ENCODE measurements around the gene TANK. TPM values are rescaled to one million over a fixed set of nuclear protein-coding genes. Genes with fewer than 3 reads are reported as not detected.
A peak's percentile ranks its signal among the peaks of the same experiment; 100 is the strongest.

Gene TANK
- total RNA-seq, 1 donor from 2014 or later = 18.4 TPM

- Histone ChIP-seq H3K27me3 (no peaks in the 10 kb centered on the region), H3K4me3 (no peak overlapping the region), H3K9me3 (no peaks in the 10 kb centered on the region), H3K27ac (no peak overlapping the region), H3K4me1 (peaks cover 0 to 13% of the 10 kb centered on the region in 2 donors), H3K36me3 (no peaks in the 10 kb centered on the region)
- no peak for TF ChIP-seq CTCF (IDR thresholded peaks at IDR 0.05)
- intact Hi-C loops (cut with DNase I) = loop anchor here (2.0 kb wide), 1 partner anchor 18 kb away; no protein-coding TSS in a partner anchor
- no peak for DNase-seq (ENCODE audit: low spot score in 2 of 2)
Observed at GRCh38 chr2:161120775-161121174, 39.5 kb upstream of the TANK start.

- Histone ChIP-seq H3K4me3 (no peak overlapping the region), H3K27me3 (no peaks in the 10 kb centered on the region), H3K36me3 (no peaks in the 10 kb centered on the region), H3K4me1 (peaks cover 0 to 13% of the 10 kb centered on the region in 2 donors), H3K9me3 (no peaks in the 10 kb centered on the region), H3K27ac (no peak overlapping the region)
- no peak for TF ChIP-seq CTCF (IDR thresholded peaks at IDR 0.05)
- no peak for DNase-seq (ENCODE audit: low spot score in 2 of 2)
- intact Hi-C loops (cut with DNase I) = loop anchor here (2.0 kb wide), 1 partner anchor 19 kb away; no protein-coding TSS in a partner anchor
Observed at GRCh38 chr2:161121622-161122021, 38.6 kb upstream of the TANK start.

- peak overlapping the region; percentile 83 to 88 for H3K27ac ChIP-seq
- intact Hi-C loops (cut with DNase I) = loop anchor here (1.0 kb wide), 1 partner anchor 37 kb away; the partner anchor contains the start of gene TANK
- no peak for TF ChIP-seq CTCF (IDR thresholded peaks at IDR 0.05)
- peak in 1 of 2 donors; percentile 68 for DNase-seq (ENCODE audit: low spot score in 2 of 2)
- no peaks in the 10 kb centered on the region for H3K36me3 ChIP-seq
- H3K9me3 ChIP-seq = no peaks in the 10 kb centered on the region
- no peaks in the 10 kb centered on the region for H3K27me3 ChIP-seq
- peaks cover 0 to 13% of the 10 kb centered on the region in 2 donors for H3K4me1 ChIP-seq
- peak overlapping the region in 1 of 2 donors; percentile 24 for H3K4me3 ChIP-seq
Observed at GRCh38 chr2:161122772-161123530, 37.3 kb upstream of the TANK start.

DNA sequence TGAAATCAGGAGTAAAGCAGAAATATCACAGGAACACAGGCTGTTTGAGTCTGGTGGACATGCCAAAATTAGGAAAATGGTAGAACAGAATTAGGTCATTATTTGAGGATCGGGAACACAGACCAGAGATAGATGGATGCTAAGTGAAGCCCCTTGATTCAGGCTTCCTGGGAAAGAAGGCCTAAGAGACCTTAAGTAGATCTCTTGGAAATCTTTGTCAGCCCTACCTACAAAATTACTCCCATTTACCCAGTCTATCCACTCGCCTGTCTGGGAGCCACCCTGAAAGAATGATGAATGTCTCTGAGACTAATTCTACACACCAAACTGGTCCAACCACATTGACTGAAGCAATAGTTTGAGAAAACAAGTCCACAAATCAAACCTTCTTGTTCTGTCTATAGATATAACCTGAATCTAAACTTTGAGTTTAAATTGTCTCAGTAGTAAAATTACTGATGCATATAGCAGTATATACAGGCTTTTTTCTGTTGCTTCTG, 36.6 kb upstream of the TANK start:
- Histone ChIP-seq H3K4me3 (no peak overlapping the region), H3K27ac (peak overlapping the region; percentile 83 to 88)
- DNase-seq (ENCODE audit: low spot score in 2 of 2) = no peak

GRCh38 chr2:161124201-161124600, 36.0 kb upstream of the TANK start:
- intact Hi-C loops (cut with DNase I) = no loop called here
- H3K36me3 ChIP-seq = no peaks in the 10 kb centered on the region
- no peak for DNase-seq (ENCODE audit: low spot score in 2 of 2)
- no peaks in the 10 kb centered on the region for H3K27me3 ChIP-seq
- peak overlapping the region; percentile 83 to 88 for H3K27ac ChIP-seq
- H3K4me3 ChIP-seq = no peak overlapping the region
- TF ChIP-seq CTCF (IDR thresholded peaks at IDR 0.05) = no peak
- H3K9me3 ChIP-seq = no peaks in the 10 kb centered on the region
- H3K4me1 ChIP-seq = peaks cover 0 to 13% of the 10 kb centered on the region in 2 donors

More for the DNA sequence above, 36.6 kb upstream of the TANK start:
- H3K27me3 ChIP-seq = no peaks in the 10 kb centered on the region
- intact Hi-C loops (cut with DNase I) = loop anchor here (1.0 kb wide), 1 partner anchor 37 kb away; the partner anchor contains the start of gene TANK
- peaks cover 0 to 13% of the 10 kb centered on the region in 2 donors for H3K4me1 ChIP-seq
- no peak for TF ChIP-seq CTCF (IDR thresholded peaks at IDR 0.05)
- H3K36me3 ChIP-seq = no peaks in the 10 kb centered on the region
- H3K9me3 ChIP-seq = no peaks in the 10 kb centered on the region

Data from ascending aorta (tissue), 2 donors.